Astrocyte of the spinal cord (primary cell): ENCODE results near the gene NKX6-2.

Experiments used
- DNase-seq: peaks from one replicate; pipeline ENCODE4 v3.0.0; 2011; ENCODE audit warnings: low read depth, low spot score
- H3K4me3 ChIP-seq: 2 replicates; pipeline ENCODE4 v1.5.1; 2011; ENCODE audit warnings: low read depth, mild to moderate bottlenecking, low read length, moderate library complexity
- in situ Hi-C: cut with HindIII; loops from 2 replicates; pipeline ENCODE4 v1.10.0; 2017; ENCODE audit warnings: low sequenced_read_pairs
- TF ChIP-seq, protein P1 (sequence below): IDR thresholded peaks from 2 replicates; pipeline ENCODE4 v1.5.1; 2012; ENCODE audit warnings: low read depth, mild to moderate bottlenecking, low read length, inconsistent platforms

NKX6-2 gene

DNA sequence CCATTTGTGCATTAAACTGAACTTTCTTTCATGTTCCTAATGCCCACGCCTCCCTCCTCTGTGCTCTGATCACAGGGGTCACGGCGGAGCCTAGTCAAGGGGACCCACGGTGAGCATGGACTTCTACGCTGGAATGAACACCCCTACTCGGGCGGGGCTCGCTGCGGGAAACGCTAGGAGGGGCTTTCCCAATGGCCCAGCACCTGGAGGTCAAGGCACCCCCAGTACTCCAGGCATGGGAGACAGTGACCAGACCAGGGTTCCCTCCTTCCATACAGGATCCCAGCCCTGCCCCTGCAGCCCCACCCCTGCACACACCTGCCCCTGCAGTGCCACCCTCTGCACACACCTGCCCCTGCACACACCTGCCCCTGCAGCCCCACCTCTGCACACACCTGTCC, 27.1 kb upstream of the NKX6-2 start:
- TF ChIP-seq, protein P1, sequence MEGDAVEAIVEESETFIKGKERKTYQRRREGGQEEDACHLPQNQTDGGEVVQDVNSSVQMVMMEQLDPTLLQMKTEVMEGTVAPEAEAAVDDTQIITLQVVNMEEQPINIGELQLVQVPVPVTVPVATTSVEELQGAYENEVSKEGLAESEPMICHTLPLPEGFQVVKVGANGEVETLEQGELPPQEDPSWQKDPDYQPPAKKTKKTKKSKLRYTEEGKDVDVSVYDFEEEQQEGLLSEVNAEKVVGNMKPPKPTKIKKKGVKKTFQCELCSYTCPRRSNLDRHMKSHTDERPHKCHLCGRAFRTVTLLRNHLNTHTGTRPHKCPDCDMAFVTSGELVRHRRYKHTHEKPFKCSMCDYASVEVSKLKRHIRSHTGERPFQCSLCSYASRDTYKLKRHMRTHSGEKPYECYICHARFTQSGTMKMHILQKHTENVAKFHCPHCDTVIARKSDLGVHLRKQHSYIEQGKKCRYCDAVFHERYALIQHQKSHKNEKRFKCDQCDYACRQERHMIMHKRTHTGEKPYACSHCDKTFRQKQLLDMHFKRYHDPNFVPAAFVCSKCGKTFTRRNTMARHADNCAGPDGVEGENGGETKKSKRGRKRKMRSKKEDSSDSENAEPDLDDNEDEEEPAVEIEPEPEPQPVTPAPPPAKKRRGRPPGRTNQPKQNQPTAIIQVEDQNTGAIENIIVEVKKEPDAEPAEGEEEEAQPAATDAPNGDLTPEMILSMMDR, result no peak
- no peak for DNase-seq
- H3K4me3 ChIP-seq, result no peak overlapping the region
- in situ Hi-C loops, result no loop called here

DNA sequence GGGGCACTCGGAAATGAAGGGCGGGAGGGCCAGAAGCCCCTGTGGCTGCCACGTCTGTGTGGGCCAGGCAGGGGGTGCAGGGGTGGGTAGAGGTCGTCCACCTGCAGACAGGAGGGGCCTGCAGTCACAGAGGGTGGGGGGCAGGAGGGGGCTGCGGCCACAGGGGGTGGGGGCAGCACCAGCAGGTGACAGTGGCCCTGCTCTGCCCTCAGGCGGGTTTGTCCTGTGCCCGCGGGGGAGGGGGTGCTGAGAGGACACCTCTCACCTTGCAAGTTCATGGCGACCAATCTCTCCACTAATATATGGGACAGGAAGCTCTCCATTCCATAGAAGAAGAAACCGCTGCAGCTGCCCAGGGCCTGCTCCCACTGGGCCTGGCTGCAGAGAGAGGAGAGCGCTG, 26.6 kb upstream of the NKX6-2 start:
- no peak overlapping the region for H3K4me3 ChIP-seq
- no peak for DNase-seq
- TF ChIP-seq, protein P1, result no peak
- in situ Hi-C loops, result no loop called here

DNA sequence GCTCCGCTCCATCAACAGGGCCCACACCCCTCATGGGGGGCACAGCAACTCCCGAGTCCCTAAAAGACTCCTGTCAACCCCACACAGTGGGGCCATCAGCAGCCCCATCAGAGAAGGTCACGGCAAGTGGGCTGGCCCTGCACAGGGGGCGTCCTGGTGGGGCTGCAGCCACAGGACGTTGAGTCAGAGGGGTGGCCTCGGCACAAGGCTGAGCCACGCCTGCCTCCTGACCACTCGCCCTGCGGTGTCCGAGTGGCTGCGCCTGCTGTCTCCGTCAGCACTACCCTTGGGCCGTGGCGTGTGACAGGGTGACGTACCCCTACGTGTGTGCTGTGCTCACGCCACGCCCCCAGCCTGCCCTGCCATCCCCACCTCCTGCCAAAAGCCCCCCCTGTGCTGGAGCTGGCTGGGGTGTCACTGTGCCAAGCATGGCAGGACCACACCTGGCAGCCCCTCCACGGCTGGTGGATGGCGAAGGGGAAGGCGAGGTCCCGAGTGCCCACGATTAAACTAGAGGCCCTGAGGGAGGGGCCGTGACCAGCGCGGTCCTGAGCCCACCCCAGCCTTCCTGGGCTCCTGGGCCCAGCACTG, 26.0 kb upstream of the NKX6-2 start:
- DNase-seq, result no peak
- TF ChIP-seq, protein P1, result no peak
- no peak overlapping the region for H3K4me3 ChIP-seq
- in situ Hi-C loops, result no loop called here

DNA sequence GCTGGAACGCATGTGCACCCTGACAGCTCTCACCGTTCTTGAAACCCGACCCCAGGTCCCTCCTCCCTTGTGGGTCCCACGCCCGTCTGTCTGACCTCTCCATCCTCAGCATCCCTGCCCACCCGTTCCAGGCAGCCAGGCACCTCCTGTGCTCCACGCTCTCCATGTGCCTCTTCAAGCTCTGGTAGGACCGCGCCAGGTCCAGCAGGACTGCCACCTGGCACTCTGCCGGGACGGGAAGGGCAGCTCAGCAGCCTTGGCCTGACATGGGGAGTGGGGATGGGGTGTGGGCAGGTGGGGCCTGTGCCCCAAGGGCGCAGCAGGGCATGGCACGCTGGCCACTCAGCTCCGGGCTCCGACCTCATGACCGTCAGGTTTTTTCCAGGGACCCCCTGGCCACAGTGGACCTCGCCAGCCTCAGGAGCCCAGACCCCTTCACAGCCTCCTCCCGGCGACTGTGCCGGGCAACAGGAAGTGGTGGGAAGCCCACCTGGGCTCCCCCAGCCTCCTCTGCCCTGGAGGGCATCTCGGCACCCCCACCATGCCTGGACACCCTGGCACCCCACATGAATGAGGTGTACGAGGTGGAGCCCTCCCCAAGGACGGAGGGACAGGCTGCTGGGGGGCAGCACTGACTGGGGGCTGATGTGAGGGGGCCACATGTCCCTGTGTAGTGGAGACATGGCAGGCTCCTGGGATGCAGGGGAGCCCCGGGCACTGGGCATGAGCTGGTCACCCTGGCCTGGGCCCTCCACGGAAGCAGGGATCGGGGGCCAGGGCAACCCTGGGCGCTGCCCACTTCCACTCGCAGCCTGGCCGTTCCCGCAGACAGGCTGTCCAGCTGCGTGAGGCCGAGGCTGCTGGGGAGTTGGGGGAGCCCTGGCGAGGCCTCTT, 25.1 kb upstream of the NKX6-2 start:
- H3K4me3 ChIP-seq, result no peak overlapping the region
- DNase-seq, result no peak
- TF ChIP-seq, protein P1, result no peak
- in situ Hi-C loops, result no loop called here

DNA sequence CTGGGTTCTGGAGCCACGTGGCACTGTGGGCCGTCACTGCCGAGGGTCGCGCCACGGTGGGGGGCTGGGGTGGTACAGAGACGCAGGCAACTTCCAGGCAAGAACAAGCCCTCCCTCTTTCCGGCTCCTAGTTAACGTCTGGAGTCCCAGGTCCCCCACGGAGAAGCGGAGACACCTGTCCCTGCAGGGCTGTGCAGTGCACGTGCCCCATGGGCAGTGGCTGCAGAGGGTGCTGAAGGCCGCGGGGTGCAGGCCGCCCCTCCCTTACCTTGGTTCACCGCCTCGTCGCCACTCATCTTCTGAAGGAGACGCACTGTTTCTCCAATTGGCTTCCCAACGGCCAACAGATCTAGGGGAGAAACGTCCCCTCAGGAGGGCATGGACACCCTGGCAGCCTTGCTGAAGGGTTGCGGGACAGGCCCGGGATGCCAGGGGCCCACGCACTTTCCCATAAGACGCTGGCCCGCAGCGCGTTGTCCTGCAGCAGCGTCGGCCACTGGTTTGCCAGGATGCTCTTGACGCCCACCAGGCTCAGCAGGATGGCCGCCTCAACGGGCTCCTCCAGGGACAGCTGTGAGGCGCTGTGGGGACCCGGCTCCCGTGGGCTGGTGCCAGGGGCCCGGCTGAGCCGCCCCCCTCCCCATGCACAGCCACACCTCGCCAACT, 24.3 kb upstream of the NKX6-2 start:
- no peak for DNase-seq
- TF ChIP-seq, protein P1, result no peak
- in situ Hi-C loops, result no loop called here
- no peak overlapping the region for H3K4me3 ChIP-seq

DNA sequence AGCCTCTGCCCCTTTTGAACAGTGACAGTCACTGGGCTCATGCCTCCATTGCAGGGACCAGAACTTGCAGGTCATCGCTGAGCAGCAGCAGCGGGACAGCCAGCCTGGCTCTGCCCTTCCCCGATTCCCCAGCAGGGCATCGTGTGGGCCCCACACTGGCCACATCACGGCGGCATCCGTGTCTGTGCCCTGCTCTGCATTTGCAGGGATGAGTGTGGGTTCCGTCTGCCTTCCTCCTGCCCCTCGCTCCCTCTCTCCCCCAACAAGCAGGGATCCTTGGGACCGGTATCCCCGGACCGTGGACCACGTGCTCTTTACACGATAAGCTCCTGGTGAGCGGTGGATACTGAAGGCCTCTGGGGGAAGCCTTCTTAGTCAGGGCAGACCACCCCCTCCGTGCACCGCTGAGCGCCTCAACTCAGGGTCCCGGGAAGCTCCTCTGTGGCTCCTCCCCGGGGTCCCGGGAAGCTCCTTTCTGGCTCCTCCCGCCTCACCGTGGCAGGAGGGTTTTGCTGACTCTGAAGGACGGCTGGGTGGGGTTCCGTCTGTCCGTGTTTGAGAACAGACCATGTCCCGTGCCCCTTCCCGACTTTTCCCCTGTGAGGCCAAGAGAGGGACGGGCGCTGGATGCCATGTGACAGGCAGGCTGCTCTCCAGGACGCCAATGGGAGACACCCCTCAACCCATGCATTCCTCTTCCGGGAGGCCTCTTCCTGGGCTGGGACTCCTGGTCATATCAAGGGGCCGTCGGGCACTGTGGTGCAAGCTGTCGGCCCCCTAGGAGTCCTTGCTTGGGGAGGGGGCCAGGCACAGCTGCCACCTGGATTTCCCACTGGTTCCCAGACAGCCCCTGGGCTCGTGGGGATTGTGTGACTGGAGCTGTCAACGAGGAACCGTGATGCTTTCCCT, 23.5 kb upstream of the NKX6-2 start:
- TF ChIP-seq, protein P1, result no peak
- DNase-seq, result no peak
- in situ Hi-C loops, result no loop called here
- no peak overlapping the region for H3K4me3 ChIP-seq
